GM12878 (cell line): ENCODE measurements around the gene CNPY2. TPM values are rescaled to one million over a fixed set of nuclear protein-coding genes. Genes with fewer than 3 reads are reported as not detected.

Experiments
- BHLHE40 ChIP-seq, 2 experiments: fragments of 450-650 bp in 1 of 2; IDR thresholded peaks; 2 replicates each; pipeline ENCODE4 v1.6.1; 2011 to 2017; ENCODE audit warnings: low read depth in 2 of 2, borderline replicate concordance in 1 of 2, improper control_type of control experiment in 1 of 2, low read length in 1 of 2, mild to moderate bottlenecking in 1 of 2
- EGR1 ChIP-seq, 2 experiments: IDR thresholded peaks; 1 replicate in 1 of 2; 2 replicates in 1 of 2; pipeline ENCODE4 v1.6.1; 2011 to 2012; ENCODE audit warnings: low read depth in 2 of 2, low read length in 2 of 2, borderline replicate concordance in 1 of 2, mild to moderate bottlenecking in 1 of 2, moderate library complexity in 1 of 2
- ETV6 ChIP-seq, 2 experiments: fragments of 450-650 bp in 1 of 2; IDR thresholded peaks in 1 of 2; conservative IDR thresholded peaks in 1 of 2; 2 replicates each; pipeline ENCODE4 v1.6.1; 2014; ENCODE audit warnings: antibody characterized with exemption in 1 of 2, borderline replicate concordance in 1 of 2, low read depth in 1 of 2, mild to moderate bottlenecking in 1 of 2, moderate library complexity in 1 of 2
- KDM1A ChIP-seq: fragments of 200-600 bp; sonication (generic); IDR thresholded peaks from 2 replicates; pipeline ENCODE4 v1.6.1; 2016; ENCODE audit warnings: borderline replicate concordance
- KLF5 ChIP-seq: fragments of 450-650 bp; IDR thresholded peaks from 2 replicates; pipeline ENCODE4 v1.6.1; 2014; ENCODE audit warnings: mild to moderate bottlenecking; ENCODE audit not compliant: partially characterized antibody
- MEF2B ChIP-seq: fragments of 450-650 bp; IDR thresholded peaks from 2 replicates; pipeline ENCODE4 v1.6.1; 2018; ENCODE audit warnings: mild to moderate bottlenecking, moderate library complexity; ENCODE audit not compliant: partially characterized antibody, poor library complexity, severe bottlenecking
- POU2F2 ChIP-seq: IDR thresholded peaks from 3 replicates; pipeline ENCODE4 v1.6.1; 2011; ENCODE audit warnings: low read depth, mild to moderate bottlenecking, low read length, borderline replicate concordance
- RCOR1 ChIP-seq: conservative IDR thresholded peaks from 2 replicates; pipeline ENCODE4 v1.6.1; 2012; ENCODE audit warnings: low read depth, low read length, improper control_type of control experiment
- polyA plus RNA-seq, 11 experiments: library from polyadenylated mRNA; depleted of rRNA in 4 of 11; unstranded in 6 of 11; stranded (reverse) in 5 of 11; fragments of >200 nt; fragmentation: Nextera tagmentation in 4 of 11; fragmentation: Illumina TruSeq in 1 of 11; extraction: Ambion mirVana in 4 of 11; extraction: Trizol in 1 of 11; gene quantifications; 1 replicate in 1 of 11; 2 replicates in 10 of 11; pipeline versions ENCODE4 v1.2.1 to v1.2.3, GENCODE V29; 2011 to 2016; ENCODE audit warnings: inconsistent platforms in 2 of 11, missing spikeins in 2 of 11, low read depth in 1 of 11
- total RNA-seq, 4 experiments: library from RNA; depleted of rRNA in 3 of 4; stranded (reverse); fragments of >200 nt in 3 of 4; fragmentation: Illumina TruSeq in 1 of 4; extraction: Trizol in 1 of 4; gene quantifications; 2 replicates each; pipeline versions ENCODE4 v1.2.1 to v1.2.3, GENCODE V29; 2013 to 2021
- TF ChIP-seq, protein P1 (sequence below): IDR thresholded peaks from 2 replicates; pipeline ENCODE4 v1.6.1; 2012; ENCODE audit warnings: low read depth, low read length, improper control_type of control experiment
- TF ChIP-seq, protein P2 (sequence below): IDR thresholded peaks from 2 replicates; pipeline ENCODE4 v1.6.1; 2011; ENCODE audit warnings: mild to moderate bottlenecking, low read depth, low read length, moderate library complexity; ENCODE audit not compliant: insufficient replicate concordance
- TF ChIP-seq, protein P3 (sequence below): IDR thresholded peaks from 2 replicates; pipeline ENCODE4 v1.6.1; 2012; ENCODE audit warnings: low read depth, low read length, improper control_type of control experiment
- TF ChIP-seq, protein P4 (sequence below): fragments of 450-650 bp; IDR thresholded peaks from 2 replicates; pipeline ENCODE4 v1.6.1; 2017; ENCODE audit warnings: mild to moderate bottlenecking, moderate library complexity
- TF ChIP-seq, protein P5 (sequence below): fragments of 450-650 bp; formaldehyde crosslinking; IDR thresholded peaks from 2 replicates; pipeline ENCODE4 v1.4.0; 2022; ENCODE audit warnings: mild to moderate bottlenecking, moderate library complexity

Gene CNPY2
- total and polyA plus RNA-seq, 10 of the 15 experiments (the other 5 are each of a cell fraction or from before 2014, with no cell fraction given), result 25.0 to 276 (median 87.8) TPM

DNA sequence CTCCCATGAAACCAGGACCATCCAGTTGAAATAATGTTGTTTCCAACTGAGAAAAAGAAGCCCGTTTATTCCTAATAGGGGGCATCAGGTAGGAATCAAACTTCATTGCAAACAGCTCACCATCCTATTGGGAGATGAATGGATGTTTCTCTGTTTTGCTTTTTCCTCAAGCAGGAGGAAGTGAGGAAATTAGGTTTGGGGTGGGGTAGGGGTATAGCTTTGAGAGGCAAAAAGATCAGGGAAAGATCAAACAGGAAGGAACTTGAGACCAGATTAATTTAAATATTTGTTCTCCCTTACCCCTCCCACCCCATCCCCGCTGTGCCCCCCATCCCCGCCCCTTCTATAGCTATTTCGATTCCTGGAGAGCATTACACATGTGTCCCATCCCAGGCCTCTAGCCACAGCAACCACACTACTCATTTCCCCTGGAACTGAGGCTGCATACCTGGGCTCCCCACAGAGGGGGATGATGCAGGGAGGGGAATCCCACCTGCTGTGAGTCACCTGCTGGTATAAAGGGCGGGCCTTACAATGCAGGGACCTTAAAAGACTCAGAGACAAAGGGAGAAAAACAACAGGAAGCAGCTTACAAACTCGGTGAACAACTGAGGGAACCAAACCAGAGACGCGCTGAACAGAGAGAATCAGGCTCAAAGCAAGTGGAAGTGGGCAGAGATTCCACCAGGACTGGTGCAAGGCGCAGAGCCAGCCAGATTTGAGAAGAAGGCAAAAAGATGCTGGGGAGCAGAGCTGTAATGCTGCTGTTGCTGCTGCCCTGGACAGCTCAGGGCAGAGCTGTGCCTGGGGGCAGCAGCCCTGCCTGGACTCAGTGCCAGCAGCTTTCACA, 22.7 kb upstream of the CNPY2 start, which contains the start of gene IL23A (continued):
- TF ChIP-seq, protein P1, sequence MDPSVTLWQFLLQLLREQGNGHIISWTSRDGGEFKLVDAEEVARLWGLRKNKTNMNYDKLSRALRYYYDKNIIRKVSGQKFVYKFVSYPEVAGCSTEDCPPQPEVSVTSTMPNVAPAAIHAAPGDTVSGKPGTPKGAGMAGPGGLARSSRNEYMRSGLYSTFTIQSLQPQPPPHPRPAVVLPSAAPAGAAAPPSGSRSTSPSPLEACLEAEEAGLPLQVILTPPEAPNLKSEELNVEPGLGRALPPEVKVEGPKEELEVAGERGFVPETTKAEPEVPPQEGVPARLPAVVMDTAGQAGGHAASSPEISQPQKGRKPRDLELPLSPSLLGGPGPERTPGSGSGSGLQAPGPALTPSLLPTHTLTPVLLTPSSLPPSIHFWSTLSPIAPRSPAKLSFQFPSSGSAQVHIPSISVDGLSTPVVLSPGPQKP, result no peak
- no peak for TF ChIP-seq KLF5
- TF ChIP-seq RCOR1, result no peak
- peak; percentile 64 to 67; a peak in 2 of 4 replicates for TF ChIP-seq BHLHE40 (IDR thresholded peaks at IDR 0.05; ENCODE audit: borderline replicate concordance in 1 of 2, low read depth in 2 of 2, low read length in 1 of 2)
- TF ChIP-seq, protein P2, sequence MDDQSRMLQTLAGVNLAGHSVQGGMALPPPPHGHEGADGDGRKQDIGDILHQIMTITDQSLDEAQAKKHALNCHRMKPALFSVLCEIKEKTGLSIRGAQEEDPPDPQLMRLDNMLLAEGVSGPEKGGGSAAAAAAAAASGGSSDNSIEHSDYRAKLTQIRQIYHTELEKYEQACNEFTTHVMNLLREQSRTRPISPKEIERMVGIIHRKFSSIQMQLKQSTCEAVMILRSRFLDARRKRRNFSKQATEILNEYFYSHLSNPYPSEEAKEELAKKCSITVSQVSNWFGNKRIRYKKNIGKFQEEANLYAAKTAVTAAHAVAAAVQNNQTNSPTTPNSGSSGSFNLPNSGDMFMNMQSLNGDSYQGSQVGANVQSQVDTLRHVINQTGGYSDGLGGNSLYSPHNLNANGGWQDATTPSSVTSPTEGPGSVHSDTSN, result no peak
- TF ChIP-seq, protein P3, sequence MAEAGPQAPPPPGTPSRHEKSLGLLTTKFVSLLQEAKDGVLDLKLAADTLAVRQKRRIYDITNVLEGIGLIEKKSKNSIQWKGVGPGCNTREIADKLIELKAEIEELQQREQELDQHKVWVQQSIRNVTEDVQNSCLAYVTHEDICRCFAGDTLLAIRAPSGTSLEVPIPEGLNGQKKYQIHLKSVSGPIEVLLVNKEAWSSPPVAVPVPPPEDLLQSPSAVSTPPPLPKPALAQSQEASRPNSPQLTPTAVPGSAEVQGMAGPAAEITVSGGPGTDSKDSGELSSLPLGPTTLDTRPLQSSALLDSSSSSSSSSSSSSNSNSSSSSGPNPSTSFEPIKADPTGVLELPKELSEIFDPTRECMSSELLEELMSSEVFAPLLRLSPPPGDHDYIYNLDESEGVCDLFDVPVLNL, result no peak
- 0 out of 3 replicates have a peak, but pooled peaks of 1 of the 2 experiments have one; percentile 8 for TF ChIP-seq EGR1 (IDR thresholded peaks at IDR 0.05; ENCODE audit: borderline replicate concordance in 1 of 2, low read depth in 2 of 2, low read length in 2 of 2)
- TF ChIP-seq MEF2B, result no peak
- TF ChIP-seq ETV6 (conservative IDR thresholded peaks at IDR 0.05 in 1 of 2, IDR thresholded peaks at IDR 0.05 in 1 of 2; ENCODE audit: borderline replicate concordance in 1 of 2, low read depth in 1 of 2), result no peak
- TF ChIP-seq, protein P4, sequence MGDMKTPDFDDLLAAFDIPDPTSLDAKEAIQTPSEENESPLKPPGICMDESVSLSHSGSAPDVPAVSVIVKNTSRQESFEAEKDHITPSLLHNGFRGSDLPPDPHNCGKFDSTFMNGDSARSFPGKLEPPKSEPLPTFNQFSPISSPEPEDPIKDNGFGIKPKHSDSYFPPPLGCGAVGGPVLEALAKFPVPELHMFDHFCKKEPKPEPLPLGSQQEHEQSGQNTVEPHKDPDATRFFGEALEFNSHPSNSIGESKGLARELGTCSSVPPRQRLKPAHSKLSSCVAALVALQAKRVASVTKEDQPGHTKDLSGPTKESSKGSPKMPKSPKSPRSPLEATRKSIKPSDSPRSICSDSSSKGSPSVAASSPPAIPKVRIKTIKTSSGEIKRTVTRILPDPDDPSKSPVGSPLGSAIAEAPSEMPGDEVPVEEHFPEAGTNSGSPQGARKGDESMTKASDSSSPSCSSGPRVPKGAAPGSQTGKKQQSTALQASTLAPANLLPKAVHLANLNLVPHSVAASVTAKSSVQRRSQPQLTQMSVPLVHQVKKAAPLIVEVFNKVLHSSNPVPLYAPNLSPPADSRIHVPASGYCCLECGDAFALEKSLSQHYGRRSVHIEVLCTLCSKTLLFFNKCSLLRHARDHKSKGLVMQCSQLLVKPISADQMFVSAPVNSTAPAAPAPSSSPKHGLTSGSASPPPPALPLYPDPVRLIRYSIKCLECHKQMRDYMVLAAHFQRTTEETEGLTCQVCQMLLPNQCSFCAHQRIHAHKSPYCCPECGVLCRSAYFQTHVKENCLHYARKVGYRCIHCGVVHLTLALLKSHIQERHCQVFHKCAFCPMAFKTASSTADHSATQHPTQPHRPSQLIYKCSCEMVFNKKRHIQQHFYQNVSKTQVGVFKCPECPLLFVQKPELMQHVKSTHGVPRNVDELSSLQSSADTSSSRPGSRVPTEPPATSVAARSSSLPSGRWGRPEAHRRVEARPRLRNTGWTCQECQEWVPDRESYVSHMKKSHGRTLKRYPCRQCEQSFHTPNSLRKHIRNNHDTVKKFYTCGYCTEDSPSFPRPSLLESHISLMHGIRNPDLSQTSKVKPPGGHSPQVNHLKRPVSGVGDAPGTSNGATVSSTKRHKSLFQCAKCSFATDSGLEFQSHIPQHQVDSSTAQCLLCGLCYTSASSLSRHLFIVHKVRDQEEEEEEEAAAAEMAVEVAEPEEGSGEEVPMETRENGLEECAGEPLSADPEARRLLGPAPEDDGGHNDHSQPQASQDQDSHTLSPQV, result no peak
- 0 out of 3 replicates have a peak, but pooled peaks have one; percentile 22 for TF ChIP-seq POU2F2
- TF ChIP-seq KDM1A, result no peak
- TF ChIP-seq, protein P5, sequence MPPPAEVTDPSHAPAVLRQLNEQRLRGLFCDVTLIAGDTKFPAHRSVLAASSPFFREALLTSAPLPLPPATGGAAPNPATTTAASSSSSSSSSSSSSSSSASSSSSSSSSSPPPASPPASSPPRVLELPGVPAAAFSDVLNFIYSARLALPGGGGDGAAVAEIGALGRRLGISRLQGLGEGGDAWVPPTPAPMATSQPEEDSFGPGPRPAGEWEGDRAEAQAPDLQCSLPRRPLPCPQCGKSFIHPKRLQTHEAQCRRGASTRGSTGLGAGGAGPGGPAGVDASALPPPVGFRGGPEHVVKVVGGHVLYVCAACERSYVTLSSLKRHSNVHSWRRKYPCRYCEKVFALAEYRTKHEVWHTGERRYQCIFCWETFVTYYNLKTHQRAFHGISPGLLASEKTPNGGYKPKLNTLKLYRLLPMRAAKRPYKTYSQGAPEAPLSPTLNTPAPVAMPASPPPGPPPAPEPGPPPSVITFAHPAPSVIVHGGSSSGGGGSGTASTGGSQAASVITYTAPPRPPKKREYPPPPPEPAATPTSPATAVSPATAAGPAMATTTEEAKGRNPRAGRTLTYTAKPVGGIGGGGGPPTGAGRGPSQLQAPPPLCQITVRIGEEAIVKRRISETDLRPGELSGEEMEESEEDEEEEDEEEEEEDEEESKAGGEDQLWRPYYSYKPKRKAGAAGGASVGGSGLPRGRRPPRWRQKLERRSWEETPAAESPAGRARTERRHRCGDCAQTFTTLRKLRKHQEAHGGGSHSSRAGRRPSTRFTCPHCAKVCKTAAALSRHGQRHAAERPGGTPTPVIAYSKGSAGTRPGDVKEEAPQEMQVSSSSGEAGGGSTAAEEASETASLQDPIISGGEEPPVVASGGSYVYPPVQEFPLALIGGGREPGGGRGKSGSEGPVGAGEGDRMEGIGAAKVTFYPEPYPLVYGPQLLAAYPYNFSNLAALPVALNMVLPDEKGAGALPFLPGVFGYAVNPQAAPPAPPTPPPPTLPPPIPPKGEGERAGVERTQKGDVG (CRISPR knock-in tag), result no peak
